Measurements from ENCODE around the gene PVALB. TPM values are rescaled to one million over a fixed set of nuclear protein-coding genes. Genes with fewer than 3 reads are reported as not detected.

Gene PVALB
- total and polyA plus RNA-seq, 11 donors: not detected

DNA sequence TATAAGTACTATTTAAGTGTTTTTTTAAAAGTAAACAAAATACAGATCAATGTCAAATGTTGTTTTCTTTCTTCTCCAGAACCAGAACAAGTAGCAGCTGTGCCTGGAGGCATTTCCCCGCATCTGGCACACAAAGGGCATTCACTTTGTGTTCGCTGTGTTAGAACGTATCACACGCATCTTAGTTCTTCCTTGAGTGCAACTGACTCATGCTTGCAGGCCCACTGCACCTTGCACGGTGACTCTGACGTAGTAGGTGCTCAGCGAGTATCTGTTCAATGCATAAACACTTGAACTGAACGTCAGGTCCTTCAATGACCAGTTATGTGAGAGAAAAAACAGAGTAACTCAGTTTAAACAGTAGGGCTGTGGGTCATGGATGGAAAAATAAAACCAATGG lies 44.4 kb downstream of the PVALB start:
- TF ChIP-seq, protein P1, sequence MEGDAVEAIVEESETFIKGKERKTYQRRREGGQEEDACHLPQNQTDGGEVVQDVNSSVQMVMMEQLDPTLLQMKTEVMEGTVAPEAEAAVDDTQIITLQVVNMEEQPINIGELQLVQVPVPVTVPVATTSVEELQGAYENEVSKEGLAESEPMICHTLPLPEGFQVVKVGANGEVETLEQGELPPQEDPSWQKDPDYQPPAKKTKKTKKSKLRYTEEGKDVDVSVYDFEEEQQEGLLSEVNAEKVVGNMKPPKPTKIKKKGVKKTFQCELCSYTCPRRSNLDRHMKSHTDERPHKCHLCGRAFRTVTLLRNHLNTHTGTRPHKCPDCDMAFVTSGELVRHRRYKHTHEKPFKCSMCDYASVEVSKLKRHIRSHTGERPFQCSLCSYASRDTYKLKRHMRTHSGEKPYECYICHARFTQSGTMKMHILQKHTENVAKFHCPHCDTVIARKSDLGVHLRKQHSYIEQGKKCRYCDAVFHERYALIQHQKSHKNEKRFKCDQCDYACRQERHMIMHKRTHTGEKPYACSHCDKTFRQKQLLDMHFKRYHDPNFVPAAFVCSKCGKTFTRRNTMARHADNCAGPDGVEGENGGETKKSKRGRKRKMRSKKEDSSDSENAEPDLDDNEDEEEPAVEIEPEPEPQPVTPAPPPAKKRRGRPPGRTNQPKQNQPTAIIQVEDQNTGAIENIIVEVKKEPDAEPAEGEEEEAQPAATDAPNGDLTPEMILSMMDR (IDR thresholded peaks at IDR 0.05): no peak
- TF ChIP-seq POLR2A (IDR thresholded peaks at IDR 0.05): no peak
- intact Hi-C loops (cut with DNase I): loop anchor here in 4 of 10 donors (5.0 to 10.0 kb wide), 3 partner anchors 225 to 422 kb away; no protein-coding TSS in a partner anchor
- no peak for ATAC-seq
- no peak for DNase-seq
- WGBS, 4 donors: 93 to 95% (median 94%) methylated on average over 8 of the region's 8 CpGs
- no peaks in the 10 kb centered on the region for H3K27me3 ChIP-seq
- peaks cover 0 to 10% (median 0%) of the 10 kb centered on the region in 9 donors for H3K36me3 ChIP-seq
- H3K27ac ChIP-seq: no peak overlapping the region
- no peaks in the 10 kb centered on the region for H3K9me3 ChIP-seq
- no peak overlapping the region for H3K4me3 ChIP-seq
- H3K4me1 ChIP-seq: peaks cover 0 to 29% (median 11%) of the 10 kb centered on the region in 12 donors

DNA sequence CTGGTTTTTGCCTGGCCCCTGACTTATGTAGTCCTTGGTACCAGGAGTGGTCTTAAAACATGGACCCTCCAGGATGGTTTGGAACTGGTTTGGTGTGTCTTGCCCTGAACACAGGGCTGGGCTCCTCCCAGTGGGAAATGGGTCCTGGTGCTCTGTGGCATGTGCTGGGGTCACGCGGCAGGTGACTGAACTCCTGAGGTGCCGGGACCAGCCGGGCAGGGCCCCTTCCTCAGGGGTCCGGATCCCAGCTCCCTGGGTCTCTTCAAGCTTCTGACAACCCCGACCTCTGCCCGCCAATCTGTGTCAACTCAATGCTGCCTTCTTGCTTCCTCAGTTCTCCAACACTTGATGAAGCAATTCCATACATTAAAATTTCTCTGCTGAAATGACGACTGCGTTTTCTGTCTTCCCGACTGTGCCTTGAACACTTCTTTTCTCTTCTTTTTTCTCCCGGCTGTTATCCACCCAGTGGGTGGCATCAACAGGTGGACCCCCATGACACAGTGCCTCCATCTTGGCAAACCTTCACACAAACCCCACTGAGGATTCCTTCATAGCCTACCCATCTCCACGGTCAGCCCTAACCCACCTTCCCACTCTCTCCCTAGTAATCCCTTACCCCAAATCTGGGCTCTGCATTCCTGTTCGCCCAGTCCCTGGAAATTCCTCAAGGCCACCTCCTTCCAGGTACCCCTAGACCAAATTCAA lies 45.3 kb downstream of the PVALB start:
- ATAC-seq (no peak), DNase-seq (no peak)
- H3K27me3 ChIP-seq: no peaks in the 10 kb centered on the region
- TF ChIP-seq, protein P1 (IDR thresholded peaks at IDR 0.05): no peak
- TF ChIP-seq POLR2A (IDR thresholded peaks at IDR 0.05): no peak
- H3K27ac ChIP-seq: no peak overlapping the region
- 95 to 97% (median 96%) methylated on average over 10 to 13 of the region's 13 CpGs for WGBS, 4 donors
- H3K9me3 ChIP-seq: no peaks in the 10 kb centered on the region
- H3K36me3 ChIP-seq: peaks cover 0 to 18% (median 6%) of the 10 kb centered on the region in 9 donors
- intact Hi-C loops (cut with DNase I): loop anchor here in 4 of 10 donors (5.0 to 10.0 kb wide), 3 partner anchors 224 to 423 kb away; no protein-coding TSS in a partner anchor
- H3K4me3 ChIP-seq: no peak overlapping the region
- H3K4me1 ChIP-seq: peaks cover 0 to 25% (median 8%) of the 10 kb centered on the region in 12 donors

DNA sequence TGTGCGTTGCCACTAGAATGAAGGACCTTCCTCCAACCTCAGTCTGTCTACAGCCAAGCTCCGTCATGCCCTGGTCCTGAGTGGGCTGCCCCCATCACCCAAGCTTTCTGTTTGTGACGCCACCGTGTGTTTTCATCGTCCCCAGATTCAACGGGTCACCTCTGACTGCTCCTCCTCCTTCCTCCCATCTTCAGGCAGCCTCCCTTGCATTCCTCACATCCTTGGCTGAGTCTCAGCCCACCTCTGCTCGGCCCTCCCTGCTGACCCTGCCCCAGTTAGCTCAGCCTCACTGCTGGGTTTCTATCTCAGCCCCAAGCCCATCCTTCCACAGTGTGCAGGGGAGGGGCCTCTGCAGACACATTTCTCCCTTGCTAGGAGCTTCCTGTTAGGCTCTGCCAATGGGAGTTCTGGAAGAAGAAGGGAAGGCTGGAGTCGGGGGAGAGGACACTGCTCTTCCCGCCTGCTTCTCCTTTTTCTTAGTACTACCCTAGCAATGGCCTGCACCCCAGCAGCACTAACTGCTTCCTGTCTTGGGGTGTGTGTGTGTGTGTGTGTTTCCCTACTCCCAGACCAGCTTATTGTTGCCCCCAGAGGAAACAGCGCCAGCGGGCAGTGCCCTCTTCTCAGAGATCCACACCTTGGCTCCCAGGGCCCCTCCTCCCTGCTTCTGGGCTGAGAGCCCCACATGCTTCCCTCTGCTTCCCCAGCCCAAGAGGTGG lies 46.2 kb downstream of the PVALB start:
- Histone ChIP-seq H3K27ac (no peak overlapping the region), H3K4me3 (no peak overlapping the region), H3K36me3 (peaks cover 0 to 26% (median 7%) of the 10 kb centered on the region in 9 donors), H3K27me3 (no peaks in the 10 kb centered on the region), H3K4me1 (peaks cover 0 to 23% (median 7%) of the 10 kb centered on the region in 12 donors), H3K9me3 (no peaks in the 10 kb centered on the region)
- 56 to 65% (median 58%) methylated on average over 11 of the region's 11 CpGs for WGBS, 4 donors
- intact Hi-C loops (cut with DNase I): loop anchor here in 4 of 10 donors (5.0 to 10.0 kb wide), 3 partner anchors 223 to 424 kb away; no protein-coding TSS in a partner anchor
- DNase-seq (no peak), ATAC-seq (no peak)
- TF ChIP-seq, protein P1 (IDR thresholded peaks at IDR 0.05): no peak
- TF ChIP-seq POLR2A (IDR thresholded peaks at IDR 0.05): no peak

Data from heart left ventricle (tissue), 16 donors.